H1 (cell line): ENCODE data around the gene DPYD. TPM values are rescaled to one million over a fixed set of nuclear protein-coding genes. Genes with fewer than 3 reads are reported as not detected.

Experiments
- EGR1 ChIP-seq: IDR thresholded peaks from 2 replicates; pipeline ENCODE4 v1.6.1; 2011; ENCODE audit warnings: low read depth, low read length, borderline replicate concordance
- JUND ChIP-seq: IDR thresholded peaks from 2 replicates; pipeline ENCODE4 v1.6.1; 2011; ENCODE audit warnings: mild to moderate bottlenecking, improper control_type of control experiment, low read length
- POLR2A ChIP-seq, 2 experiments: IDR thresholded peaks; 1 replicate in 1 of 2; 2 replicates in 1 of 2; pipeline ENCODE4 v1.6.1; 2011; ENCODE audit warnings: low read depth in 2 of 2, low read length in 2 of 2, mild to moderate bottlenecking in 2 of 2; ENCODE audit errors: control extremely low read depth in 1 of 2
- RFX5 ChIP-seq: IDR thresholded peaks from 2 replicates; pipeline ENCODE4 v1.6.1; 2011; ENCODE audit warnings: low read depth, low read length, improper control_type of control experiment, borderline replicate concordance
- RXRA ChIP-seq: IDR thresholded peaks from 2 replicates; pipeline ENCODE4 v1.6.1; 2011; ENCODE audit warnings: low read depth, mild to moderate bottlenecking, low read length, moderate library complexity; ENCODE audit not compliant: insufficient read depth
- ZNF274 ChIP-seq: IDR thresholded peaks from 2 replicates; pipeline ENCODE4 v1.7.0; 2012; ENCODE audit warnings: low read length, borderline replicate concordance; ENCODE audit errors: extremely low read depth
- polyA plus RNA-seq, 7 experiments: library from polyadenylated mRNA; depleted of rRNA in 3 of 7; stranded (reverse) in 5 of 7; unstranded in 2 of 7; fragments of >200 nt in 5 of 7; fragments of 200-250 nt in 2 of 7; gene quantifications; 1 replicate in 5 of 7; 2 replicates in 1 of 7; 4 replicates in 1 of 7; pipeline versions ENCODE4 v1.2.1 to v1.2.3, GENCODE V29; 2011 to 2013; ENCODE audit warnings: missing spikeins in 2 of 7, mixed read lengths in 2 of 7
- total RNA-seq: library from RNA; stranded (reverse); fragmentation: NEBNext Ultra II Directional; extraction: Animal tissue kit (Norgen Biotek cat#: 25700); gene quantifications from 2 replicates; pipeline ENCODE4 v1.2.1, GENCODE V29; 2021
- TF ChIP-seq, protein P1 (sequence below): fragments of 300-600 bp; sonication (generic); IDR thresholded peaks from 2 replicates; pipeline ENCODE4 v1.7.1; 2012; ENCODE audit warnings: low read length, moderate library complexity, mild to moderate bottlenecking, inconsistent platforms; ENCODE audit not compliant: insufficient replicate concordance

The DPYD gene
- total and polyA plus RNA-seq, 2 of the 8 experiments (the other 6 are each of a cell fraction or from before 2014, with no cell fraction given): 0.29 to 0.73 TPM

- TF ChIP-seq, protein P1, sequence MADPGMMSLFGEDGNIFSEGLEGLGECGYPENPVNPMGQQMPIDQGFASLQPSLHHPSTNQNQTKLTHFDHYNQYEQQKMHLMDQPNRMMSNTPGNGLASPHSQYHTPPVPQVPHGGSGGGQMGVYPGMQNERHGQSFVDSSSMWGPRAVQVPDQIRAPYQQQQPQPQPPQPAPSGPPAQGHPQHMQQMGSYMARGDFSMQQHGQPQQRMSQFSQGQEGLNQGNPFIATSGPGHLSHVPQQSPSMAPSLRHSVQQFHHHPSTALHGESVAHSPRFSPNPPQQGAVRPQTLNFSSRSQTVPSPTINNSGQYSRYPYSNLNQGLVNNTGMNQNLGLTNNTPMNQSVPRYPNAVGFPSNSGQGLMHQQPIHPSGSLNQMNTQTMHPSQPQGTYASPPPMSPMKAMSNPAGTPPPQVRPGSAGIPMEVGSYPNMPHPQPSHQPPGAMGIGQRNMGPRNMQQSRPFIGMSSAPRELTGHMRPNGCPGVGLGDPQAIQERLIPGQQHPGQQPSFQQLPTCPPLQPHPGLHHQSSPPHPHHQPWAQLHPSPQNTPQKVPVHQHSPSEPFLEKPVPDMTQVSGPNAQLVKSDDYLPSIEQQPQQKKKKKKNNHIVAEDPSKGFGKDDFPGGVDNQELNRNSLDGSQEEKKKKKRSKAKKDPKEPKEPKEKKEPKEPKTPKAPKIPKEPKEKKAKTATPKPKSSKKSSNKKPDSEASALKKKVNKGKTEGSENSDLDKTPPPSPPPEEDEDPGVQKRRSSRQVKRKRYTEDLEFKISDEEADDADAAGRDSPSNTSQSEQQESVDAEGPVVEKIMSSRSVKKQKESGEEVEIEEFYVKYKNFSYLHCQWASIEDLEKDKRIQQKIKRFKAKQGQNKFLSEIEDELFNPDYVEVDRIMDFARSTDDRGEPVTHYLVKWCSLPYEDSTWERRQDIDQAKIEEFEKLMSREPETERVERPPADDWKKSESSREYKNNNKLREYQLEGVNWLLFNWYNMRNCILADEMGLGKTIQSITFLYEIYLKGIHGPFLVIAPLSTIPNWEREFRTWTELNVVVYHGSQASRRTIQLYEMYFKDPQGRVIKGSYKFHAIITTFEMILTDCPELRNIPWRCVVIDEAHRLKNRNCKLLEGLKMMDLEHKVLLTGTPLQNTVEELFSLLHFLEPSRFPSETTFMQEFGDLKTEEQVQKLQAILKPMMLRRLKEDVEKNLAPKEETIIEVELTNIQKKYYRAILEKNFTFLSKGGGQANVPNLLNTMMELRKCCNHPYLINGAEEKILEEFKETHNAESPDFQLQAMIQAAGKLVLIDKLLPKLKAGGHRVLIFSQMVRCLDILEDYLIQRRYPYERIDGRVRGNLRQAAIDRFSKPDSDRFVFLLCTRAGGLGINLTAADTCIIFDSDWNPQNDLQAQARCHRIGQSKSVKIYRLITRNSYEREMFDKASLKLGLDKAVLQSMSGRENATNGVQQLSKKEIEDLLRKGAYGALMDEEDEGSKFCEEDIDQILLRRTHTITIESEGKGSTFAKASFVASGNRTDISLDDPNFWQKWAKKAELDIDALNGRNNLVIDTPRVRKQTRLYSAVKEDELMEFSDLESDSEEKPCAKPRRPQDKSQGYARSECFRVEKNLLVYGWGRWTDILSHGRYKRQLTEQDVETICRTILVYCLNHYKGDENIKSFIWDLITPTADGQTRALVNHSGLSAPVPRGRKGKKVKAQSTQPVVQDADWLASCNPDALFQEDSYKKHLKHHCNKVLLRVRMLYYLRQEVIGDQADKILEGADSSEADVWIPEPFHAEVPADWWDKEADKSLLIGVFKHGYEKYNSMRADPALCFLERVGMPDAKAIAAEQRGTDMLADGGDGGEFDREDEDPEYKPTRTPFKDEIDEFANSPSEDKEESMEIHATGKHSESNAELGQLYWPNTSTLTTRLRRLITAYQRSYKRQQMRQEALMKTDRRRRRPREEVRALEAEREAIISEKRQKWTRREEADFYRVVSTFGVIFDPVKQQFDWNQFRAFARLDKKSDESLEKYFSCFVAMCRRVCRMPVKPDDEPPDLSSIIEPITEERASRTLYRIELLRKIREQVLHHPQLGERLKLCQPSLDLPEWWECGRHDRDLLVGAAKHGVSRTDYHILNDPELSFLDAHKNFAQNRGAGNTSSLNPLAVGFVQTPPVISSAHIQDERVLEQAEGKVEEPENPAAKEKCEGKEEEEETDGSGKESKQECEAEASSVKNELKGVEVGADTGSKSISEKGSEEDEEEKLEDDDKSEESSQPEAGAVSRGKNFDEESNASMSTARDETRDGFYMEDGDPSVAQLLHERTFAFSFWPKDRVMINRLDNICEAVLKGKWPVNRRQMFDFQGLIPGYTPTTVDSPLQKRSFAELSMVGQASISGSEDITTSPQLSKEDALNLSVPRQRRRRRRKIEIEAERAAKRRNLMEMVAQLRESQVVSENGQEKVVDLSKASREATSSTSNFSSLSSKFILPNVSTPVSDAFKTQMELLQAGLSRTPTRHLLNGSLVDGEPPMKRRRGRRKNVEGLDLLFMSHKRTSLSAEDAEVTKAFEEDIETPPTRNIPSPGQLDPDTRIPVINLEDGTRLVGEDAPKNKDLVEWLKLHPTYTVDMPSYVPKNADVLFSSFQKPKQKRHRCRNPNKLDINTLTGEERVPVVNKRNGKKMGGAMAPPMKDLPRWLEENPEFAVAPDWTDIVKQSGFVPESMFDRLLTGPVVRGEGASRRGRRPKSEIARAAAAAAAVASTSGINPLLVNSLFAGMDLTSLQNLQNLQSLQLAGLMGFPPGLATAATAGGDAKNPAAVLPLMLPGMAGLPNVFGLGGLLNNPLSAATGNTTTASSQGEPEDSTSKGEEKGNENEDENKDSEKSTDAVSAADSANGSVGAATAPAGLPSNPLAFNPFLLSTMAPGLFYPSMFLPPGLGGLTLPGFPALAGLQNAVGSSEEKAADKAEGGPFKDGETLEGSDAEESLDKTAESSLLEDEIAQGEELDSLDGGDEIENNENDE: no peak
- TF ChIP-seq POLR2A (IDR thresholded peaks at IDR 0.05; ENCODE audit: control extremely low read depth in 1 of 2, low read depth in 2 of 2, low read length in 2 of 2) (no peak), ZNF274 (no peak), RFX5 (no peak), RXRA (no peak), EGR1 (no peak), JUND (no peak)
Observed at GRCh38 chr1:97396463-97396862, 524.4 kb downstream of the DPYD start (continued).
